H1 (cell line): ENCODE data around the gene LILRB1. TPM values are rescaled to one million over a fixed set of nuclear protein-coding genes. Genes with fewer than 3 reads are reported as not detected.

Source experiments
- CTCF ChIA-PET: fragments of 300-600 bp; sonication (Branson Sonifier 250); formaldehyde crosslinking; loops from one replicate; lab custom pipeline; 2021; ENCODE audit not compliant: partially characterized antibody; lab: Charles Lee
- POLR2A ChIA-PET: fragments of 300-600 bp; sonication (Branson Sonifier 250); formaldehyde crosslinking; loops from one replicate; lab custom pipeline; 2021; ENCODE audit warnings: inconsistent platforms; ENCODE audit not compliant: partially characterized antibody; lab: Charles Lee
- DNase-seq, 2 experiments: peaks; one replicate each; pipeline versions ENCODE4 v3.0.0 to v3.0.0-alpha.2; 2010 to 2022; ENCODE audit warnings: low spot score in 2 of 2, low read depth in 1 of 2, mixed read lengths in 1 of 2
- FAIRE-seq: peaks from 2 replicates; lab custom pipeline; 2011; peaks lifted over from hg19 to GRCh38; lab: Jason Lieb, UNC
- H2AFZ ChIP-seq: 2 replicates; pipeline ENCODE4 v1.8.1; 2012; ENCODE audit warnings: low read length, inconsistent platforms
- H2AK5ac ChIP-seq: 2 replicates; pipeline ENCODE4 v1.6.1; 2013; ENCODE audit warnings: low read depth, low read length
- H2BK120ac ChIP-seq: replicated peaks from 2 replicates; pipeline ENCODE3; 2013; ENCODE audit warnings: low read depth, low read length, inconsistent platforms
- H2BK12ac ChIP-seq: 2 replicates; pipeline ENCODE4 v1.6.1; 2013; ENCODE audit warnings: low read depth, low read length
- H2BK15ac ChIP-seq: 2 replicates; pipeline ENCODE4 v1.6.1; 2013; ENCODE audit warnings: low read length
- H2BK20ac ChIP-seq: 2 replicates; pipeline ENCODE4 v1.6.1; 2013; ENCODE audit warnings: low read length
- H2BK5ac ChIP-seq: 2 replicates; pipeline ENCODE4 v1.6.1; 2013; ENCODE audit warnings: low read depth, low read length
- H3K14ac ChIP-seq: 2 replicates; pipeline ENCODE4 v1.6.1; 2013; ENCODE audit warnings: inconsistent platforms; ENCODE audit not compliant: insufficient read length
- H3K18ac ChIP-seq: 2 replicates; pipeline ENCODE4 v1.6.1; 2013; ENCODE audit warnings: low read length; ENCODE audit errors: extremely low read depth
- H3K23ac ChIP-seq: 2 replicates; pipeline ENCODE4 v1.6.1; 2013; ENCODE audit warnings: inconsistent platforms; ENCODE audit not compliant: insufficient read length
- H3K23me2 ChIP-seq: 2 replicates; pipeline ENCODE4 v1.6.1; 2013; ENCODE audit warnings: low read depth, low read length
- H3K27ac ChIP-seq: 2 replicates; pipeline ENCODE4 v1.6.1; 2011; ENCODE audit warnings: low read depth, low read length, inconsistent platforms
- H3K27me3 ChIP-seq, 4 experiments: replicated peaks in 1 of 4; 1 replicate in 1 of 4; 2 replicates in 3 of 4; pipeline versions ENCODE4 v1.6.1 to v1.8.1; 2011 to 2013; ENCODE audit warnings: low read length in 3 of 4, mild to moderate bottlenecking in 3 of 4, inconsistent platforms in 2 of 4, mixed read lengths in 2 of 4, moderate library complexity in 1 of 4; ENCODE audit not compliant: control insufficient read depth in 3 of 4, insufficient read depth in 3 of 4; ENCODE audit errors: extremely low read depth in 1 of 4
- H3K36me3 ChIP-seq, 4 experiments: 2 replicates each; pipeline versions ENCODE4 v1.6.1 to v1.8.1; 2011 to 2013; ENCODE audit warnings: mild to moderate bottlenecking in 4 of 4, low read length in 3 of 4, moderate library complexity in 2 of 4, control low read depth in 1 of 4, inconsistent platforms in 1 of 4; ENCODE audit not compliant: insufficient read depth in 4 of 4, control insufficient read depth in 2 of 4
- H3K4ac ChIP-seq: replicated peaks from 2 replicates; pipeline ENCODE3; 2013; ENCODE audit warnings: low read length, low read depth, mixed read lengths, inconsistent platforms; ENCODE audit not compliant: insufficient read length
- H3K4me1 ChIP-seq, 4 experiments: replicated peaks in 1 of 4; 1 replicate in 1 of 4; 2 replicates in 3 of 4; pipeline versions ENCODE4 v1.6.1 to v1.8.1; 2011 to 2013; ENCODE audit warnings: low read length in 3 of 4, inconsistent platforms in 2 of 4, mixed read lengths in 1 of 4; ENCODE audit not compliant: insufficient read depth in 4 of 4, control insufficient read depth in 3 of 4
- H3K4me2 ChIP-seq, 2 experiments: 2 replicates each; pipeline versions ENCODE4 v1.6.1 to v1.8.1; 2011 to 2013; ENCODE audit warnings: low read depth in 2 of 2, low read length in 2 of 2, control low read depth in 1 of 2, inconsistent platforms in 1 of 2, mild to moderate bottlenecking in 1 of 2; ENCODE audit not compliant: insufficient read depth in 1 of 2
- H3K4me3 ChIP-seq, 4 experiments: fragments of 200-600, 300-600 bp in 1 of 4; sonication (generic), shearing (Covaris generic), sonication (Bioruptor Twin) in 1 of 4; 2 replicates each; pipeline versions ENCODE4 v1.5.1 to v1.8.1; 2011 to 2016; ENCODE audit warnings: low read length in 4 of 4, low read depth in 3 of 4, control low read depth in 2 of 4, inconsistent platforms in 2 of 4, mild to moderate bottlenecking in 2 of 4, mixed read lengths in 1 of 4, moderate library complexity in 1 of 4; ENCODE audit not compliant: insufficient read depth in 2 of 4; ENCODE audit errors: extremely low read depth in 1 of 4
- H3K56ac ChIP-seq: replicated peaks from 2 replicates; pipeline ENCODE3; 2013; ENCODE audit warnings: low read depth, mild to moderate bottlenecking, mixed read lengths, low read length, inconsistent platforms; ENCODE audit not compliant: insufficient read length
- H3K79me1 ChIP-seq: 2 replicates; pipeline ENCODE4 v1.6.1; 2013; ENCODE audit warnings: low read depth, low read length, control low read depth
- H3K79me2 ChIP-seq, 2 experiments: 2 replicates each; pipeline versions ENCODE4 v1.6.1 to v1.8.1; 2012 to 2013; ENCODE audit warnings: low read length in 2 of 2, mild to moderate bottlenecking in 2 of 2, inconsistent platforms in 1 of 2; ENCODE audit not compliant: insufficient read depth in 2 of 2, control insufficient read depth in 1 of 2
- H3K9ac ChIP-seq, 4 experiments: replicated peaks in 1 of 4; 1 replicate in 1 of 4; 2 replicates in 3 of 4; pipeline versions ENCODE4 v1.6.1 to v1.8.1; 2011 to 2013; ENCODE audit warnings: low read depth in 3 of 4, low read length in 3 of 4, control low read depth in 2 of 4, mild to moderate bottlenecking in 2 of 4, moderate library complexity in 2 of 4, inconsistent platforms in 1 of 4; ENCODE audit errors: extremely low read depth in 1 of 4
- H3K9me3 ChIP-seq, 2 experiments: 2 replicates each; pipeline versions ENCODE4 v1.6.1 to v1.8.1; 2012 to 2013; ENCODE audit warnings: mild to moderate bottlenecking in 2 of 2, moderate library complexity in 2 of 2, control low read depth in 1 of 2, inconsistent platforms in 1 of 2, low read depth in 1 of 2, low read length in 1 of 2, mixed read lengths in 1 of 2; ENCODE audit not compliant: insufficient read depth in 2 of 2
- H4K20me1 ChIP-seq, 2 experiments: replicated peaks in 1 of 2; 2 replicates each; pipeline versions ENCODE3 to v1.8.1; 2011 to 2013; ENCODE audit warnings: inconsistent platforms in 2 of 2, low read length in 2 of 2, mild to moderate bottlenecking in 1 of 2; ENCODE audit not compliant: insufficient read depth in 2 of 2, control insufficient read depth in 1 of 2
- H4K5ac ChIP-seq: 2 replicates; pipeline ENCODE4 v1.6.1; 2013; ENCODE audit warnings: low read length, low read depth, mixed read lengths, inconsistent platforms; ENCODE audit not compliant: insufficient read length
- H4K8ac ChIP-seq: 2 replicates; pipeline ENCODE4 v1.8.0; 2013; ENCODE audit warnings: mild to moderate bottlenecking, moderate library complexity, low read length, inconsistent platforms; ENCODE audit not compliant: insufficient read depth; ENCODE audit errors: extremely low read depth
- H4K91ac ChIP-seq: replicated peaks from 2 replicates; pipeline ENCODE3; 2013; ENCODE audit warnings: low read length, mixed read lengths, inconsistent platforms; ENCODE audit not compliant: insufficient read length
- CBX8 ChIP-seq: fragments of 300-800, 300-1000 bp; sonication (generic); IDR thresholded peaks from 2 replicates; pipeline ENCODE4 v1.7.1; 2016; ENCODE audit warnings: low read depth, low read length, borderline replicate concordance
- CEBPB ChIP-seq: IDR thresholded peaks from 2 replicates; pipeline ENCODE4 v1.6.1; 2012; ENCODE audit warnings: low read depth, low read length
- CHD1 ChIP-seq: IDR thresholded peaks from 2 replicates; pipeline ENCODE4 v1.6.1; 2012; ENCODE audit warnings: low read depth, low read length, improper control_type of control experiment
- CREB1 ChIP-seq: IDR thresholded peaks from 2 replicates; pipeline ENCODE4 v1.6.1; 2012; ENCODE audit warnings: inconsistent platforms
- NANOG ChIP-seq: IDR thresholded peaks from 2 replicates; pipeline ENCODE4 v1.6.1; 2011; ENCODE audit warnings: low read length, low read depth, mild to moderate bottlenecking, inconsistent platforms; ENCODE audit not compliant: insufficient read depth, poor library complexity, severe bottlenecking
- TCF12 ChIP-seq: IDR thresholded peaks from 2 replicates; pipeline ENCODE4 v1.6.1; 2011; ENCODE audit warnings: low read depth, mild to moderate bottlenecking, low read length
- WGBS, 2 experiments: shearing (Covaris generic) in 1 of 2; methylation state at CpG; one replicate each; pipeline versions ENCODE4 v1.1.6 to v1.1.7; 2013 to 2015; ENCODE audit warnings: low lambda C conversion rate in 2 of 2, mixed read lengths in 2 of 2, inconsistent platforms in 1 of 2, low coverage in 1 of 2, missing lambda C conversion rate in 1 of 2; ENCODE audit not compliant: insufficient replicate concordance in 2 of 2, insufficient coverage in 1 of 2, insufficient read length in 1 of 2; ENCODE audit errors: extremely low coverage in 1 of 2, missing lambda C conversion rate in 1 of 2; 5-methylcytosine and 5-hydroxymethylcytosine counted together
- polyA plus RNA-seq, 7 experiments: library from polyadenylated mRNA; depleted of rRNA in 3 of 7; stranded (reverse) in 5 of 7; unstranded in 2 of 7; fragments of >200 nt in 5 of 7; fragments of 200-250 nt in 2 of 7; gene quantifications; 1 replicate in 5 of 7; 2 replicates in 1 of 7; 4 replicates in 1 of 7; pipeline versions ENCODE4 v1.2.1 to v1.2.3, GENCODE V29; 2011 to 2013; ENCODE audit warnings: missing spikeins in 2 of 7, mixed read lengths in 2 of 7
- total RNA-seq: library from RNA; stranded (reverse); fragmentation: NEBNext Ultra II Directional; extraction: Animal tissue kit (Norgen Biotek cat#: 25700); gene quantifications from 2 replicates; pipeline ENCODE4 v1.2.1, GENCODE V29; 2021
- TF ChIP-seq, protein P1 (sequence below): IDR thresholded peaks from 2 replicates; pipeline ENCODE4 v1.6.1; 2012; ENCODE audit warnings: inconsistent platforms

Gene LILRB1
- total and polyA plus RNA-seq, 2 of the 8 experiments (the other 6 are each of a cell fraction or from before 2014, with no cell fraction given), result not detected

DNA sequence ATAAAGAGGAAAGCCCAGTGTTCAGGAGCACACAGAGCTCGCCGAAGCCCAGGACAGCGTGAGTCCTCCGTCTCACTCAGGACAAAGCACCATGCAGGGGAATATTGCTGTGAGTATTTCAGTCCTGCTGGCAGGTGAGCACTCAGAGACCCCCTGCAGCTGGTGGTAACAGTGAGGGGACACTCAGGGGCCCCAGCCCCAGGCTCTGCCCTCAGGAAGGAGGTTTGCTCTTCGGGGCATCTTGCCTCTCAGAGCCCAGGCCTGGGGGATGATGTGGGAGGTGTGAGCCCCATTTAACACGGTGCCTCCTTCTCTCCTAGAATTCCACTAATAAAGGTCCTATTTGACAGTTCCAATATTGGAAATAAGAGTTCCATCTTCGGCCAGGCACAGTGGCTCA lies 22.1 kb upstream of the LILRB1 start:
- Histone ChIP-seq H3K36me3 (no peaks in the 10 kb centered on the region), H4K91ac (no peak overlapping the region), H2AFZ (no peak overlapping the region), H3K4ac (no peak overlapping the region), H3K4me1 (no peaks in the 10 kb centered on the region), H3K9me3 (peaks cover 56 to 73% of the 10 kb centered on the region in 2 experiments), H3K18ac (no peak overlapping the region), H2BK20ac (no peak overlapping the region), H3K4me2 (no peak overlapping the region), H3K4me3 (no peak overlapping the region), H3K23ac (no peak overlapping the region), H3K79me2 (no peaks in the 10 kb centered on the region), H4K20me1 (no peaks in the 10 kb centered on the region), H3K14ac (no peak overlapping the region), H2BK120ac (no peak overlapping the region), H4K8ac (no peak overlapping the region), H3K27me3 (no peaks in the 10 kb centered on the region), H3K79me1 (no peaks in the 10 kb centered on the region), H3K27ac (no peak overlapping the region), H3K23me2 (no peaks in the 10 kb centered on the region), H2AK5ac (no peak overlapping the region), H2BK5ac (no peak overlapping the region), H2BK15ac (no peak overlapping the region), H3K9ac (no peak overlapping the region), H2BK12ac (no peak overlapping the region), H4K5ac (no peak overlapping the region), H3K56ac (no peak overlapping the region)
- DNase-seq (no peak), FAIRE-seq (no peak)
- 76% methylated on average over 7 of the region's 7 CpGs; no CpG with 5 or more reads in 1 of the 2 experiments for WGBS, 2 experiments
- TF ChIP-seq, protein P1, sequence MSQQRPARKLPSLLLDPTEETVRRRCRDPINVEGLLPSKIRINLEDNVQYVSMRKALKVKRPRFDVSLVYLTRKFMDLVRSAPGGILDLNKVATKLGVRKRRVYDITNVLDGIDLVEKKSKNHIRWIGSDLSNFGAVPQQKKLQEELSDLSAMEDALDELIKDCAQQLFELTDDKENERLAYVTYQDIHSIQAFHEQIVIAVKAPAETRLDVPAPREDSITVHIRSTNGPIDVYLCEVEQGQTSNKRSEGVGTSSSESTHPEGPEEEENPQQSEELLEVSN, result no peak
- TF ChIP-seq CBX8 (no peak), CREB1 (no peak), CHD1 (no peak), NANOG (no peak), TCF12 (no peak), CEBPB (no peak)
- POLR2A ChIA-PET, result no interaction called here
- CTCF ChIA-PET, result no interaction called here
